NCI-H146 treated with DMSO at 0.1 percent for 48 hours (cell line): Measurements from ENCODE around the gene ATXN2.

Experiments used
- DNase-seq: peaks from one replicate; lab custom pipeline; 2025; ENCODE audit not compliant: unreplicated experiment; lab: John Stamatoyannopoulos, UW

Gene ATXN2

DNA sequence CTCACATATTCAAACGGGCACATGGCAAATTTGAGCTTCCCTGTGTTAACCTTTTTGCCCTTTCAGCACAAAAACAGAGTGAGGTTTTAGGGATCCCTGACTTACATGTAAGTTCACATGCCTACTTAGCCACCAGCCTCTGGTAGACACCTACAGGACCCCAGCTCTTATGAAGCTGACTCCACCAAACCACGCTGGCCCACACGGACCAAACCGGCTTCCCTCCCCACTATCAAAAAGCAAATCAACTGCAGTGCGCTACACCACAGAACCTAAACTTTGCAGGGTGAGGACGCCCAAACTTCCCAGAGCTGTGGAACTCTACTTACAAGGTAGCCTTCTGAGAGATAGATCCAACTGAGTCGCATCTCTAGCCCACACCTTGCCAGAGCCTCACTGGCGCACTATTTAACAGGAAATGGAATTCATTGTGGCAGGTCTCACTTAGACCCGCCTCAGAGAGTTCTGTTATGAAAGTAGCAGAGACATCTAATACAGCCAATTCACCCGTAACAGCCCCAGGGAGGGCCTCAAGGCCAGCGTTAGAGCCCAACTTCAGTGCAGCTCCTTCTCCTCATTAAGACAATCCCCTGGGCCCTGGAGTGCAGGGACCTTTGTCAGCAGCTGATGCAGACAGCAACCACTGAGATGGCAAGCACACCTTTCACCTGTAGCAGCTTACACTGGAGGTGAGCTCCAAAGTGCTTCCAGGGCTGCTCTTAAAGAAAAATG, 144.2 kb downstream of the ATXN2 start:
- DNase-seq = no peak

DNA sequence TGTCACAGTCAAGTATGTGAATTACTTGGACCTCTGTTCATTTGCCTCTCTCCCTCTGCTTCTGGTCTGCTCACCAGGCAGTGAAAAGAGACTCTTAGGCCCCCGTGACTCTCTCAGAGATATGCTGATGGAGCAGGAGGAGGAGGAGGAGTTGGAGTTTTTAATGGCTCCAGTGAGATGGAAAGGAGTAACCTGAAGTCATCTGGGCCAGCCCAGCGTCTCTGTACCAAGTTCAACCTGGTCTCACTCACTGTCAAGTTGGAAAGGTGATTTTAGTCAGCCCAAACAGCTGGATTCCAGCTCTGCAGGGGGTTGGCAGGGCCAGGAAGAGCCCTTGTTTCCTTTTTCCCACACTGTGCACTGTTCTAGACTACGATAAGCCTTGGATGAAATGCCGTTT, 144.8 kb downstream of the ATXN2 start:
- no peak for DNase-seq

- DNase-seq = no peak
These were observed 145.8 kb downstream of the ATXN2 start for GRCh38 chr12:111453071-111453989.

GRCh38 chr12:111451649-111452129, 147.4 kb downstream of the ATXN2 start:
- peak; percentile 41 for DNase-seq

GRCh38 chr12:111451232-111451631, 147.9 kb downstream of the ATXN2 start:
- DNase-seq = no peak

- no peak for DNase-seq
These were observed 148.4 kb downstream of the ATXN2 start for GRCh38 chr12:111450676-111451075.

DNA sequence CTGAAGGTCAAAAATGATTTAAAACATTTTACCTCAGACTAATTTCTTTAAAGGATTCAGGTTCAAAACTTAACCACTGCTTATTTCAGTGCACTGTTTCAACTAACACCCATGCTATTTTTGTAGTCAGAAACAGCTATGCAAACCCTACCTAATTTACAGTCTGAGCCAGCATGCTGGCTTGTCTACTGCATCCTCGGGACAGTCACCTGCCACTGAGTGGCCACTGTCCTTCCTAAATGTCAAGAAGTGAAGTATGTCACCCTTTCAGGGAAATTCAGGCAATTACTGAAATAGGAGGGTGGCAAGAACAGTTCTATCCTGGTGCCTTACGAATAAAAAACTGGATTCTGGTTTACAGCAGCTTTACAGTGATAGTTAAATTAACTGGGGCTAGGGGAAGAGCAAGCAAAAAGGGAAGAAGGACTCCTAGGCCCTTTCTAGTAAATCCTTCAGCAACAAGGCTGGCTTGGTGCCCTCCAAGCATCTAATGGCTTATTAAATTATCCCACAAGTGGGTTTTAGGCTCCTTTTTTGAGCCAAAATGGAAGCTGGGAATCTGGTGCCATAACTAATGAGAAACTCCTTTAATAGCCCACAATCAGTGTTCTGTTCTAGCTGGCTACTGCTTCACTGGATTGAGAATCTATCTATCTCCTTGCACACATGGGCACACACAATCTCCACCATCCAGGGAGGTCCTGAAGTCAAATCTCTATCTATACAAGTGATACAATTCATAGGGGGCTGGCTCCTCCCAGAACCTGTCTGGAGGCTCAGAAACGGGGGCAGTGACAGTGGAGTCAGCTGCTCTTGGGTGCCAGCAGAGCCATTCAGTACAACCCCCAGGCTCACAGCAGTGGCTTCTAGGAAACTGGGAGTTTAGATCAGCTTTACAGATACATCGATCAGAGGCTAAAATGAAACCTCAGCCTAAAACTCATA, 150.0 kb downstream of the ATXN2 start:
- DNase-seq = no peak

- no peak for DNase-seq
These were observed 150.8 kb downstream of the ATXN2 start for GRCh38 chr12:111448266-111448830.

GRCh38 chr12:111447571-111448265, 151.4 kb downstream of the ATXN2 start:
- no peak for DNase-seq

- DNase-seq = peak; percentile 9
These were observed 152.2 kb downstream of the ATXN2 start for GRCh38 chr12:111446631-111447570.

DNA sequence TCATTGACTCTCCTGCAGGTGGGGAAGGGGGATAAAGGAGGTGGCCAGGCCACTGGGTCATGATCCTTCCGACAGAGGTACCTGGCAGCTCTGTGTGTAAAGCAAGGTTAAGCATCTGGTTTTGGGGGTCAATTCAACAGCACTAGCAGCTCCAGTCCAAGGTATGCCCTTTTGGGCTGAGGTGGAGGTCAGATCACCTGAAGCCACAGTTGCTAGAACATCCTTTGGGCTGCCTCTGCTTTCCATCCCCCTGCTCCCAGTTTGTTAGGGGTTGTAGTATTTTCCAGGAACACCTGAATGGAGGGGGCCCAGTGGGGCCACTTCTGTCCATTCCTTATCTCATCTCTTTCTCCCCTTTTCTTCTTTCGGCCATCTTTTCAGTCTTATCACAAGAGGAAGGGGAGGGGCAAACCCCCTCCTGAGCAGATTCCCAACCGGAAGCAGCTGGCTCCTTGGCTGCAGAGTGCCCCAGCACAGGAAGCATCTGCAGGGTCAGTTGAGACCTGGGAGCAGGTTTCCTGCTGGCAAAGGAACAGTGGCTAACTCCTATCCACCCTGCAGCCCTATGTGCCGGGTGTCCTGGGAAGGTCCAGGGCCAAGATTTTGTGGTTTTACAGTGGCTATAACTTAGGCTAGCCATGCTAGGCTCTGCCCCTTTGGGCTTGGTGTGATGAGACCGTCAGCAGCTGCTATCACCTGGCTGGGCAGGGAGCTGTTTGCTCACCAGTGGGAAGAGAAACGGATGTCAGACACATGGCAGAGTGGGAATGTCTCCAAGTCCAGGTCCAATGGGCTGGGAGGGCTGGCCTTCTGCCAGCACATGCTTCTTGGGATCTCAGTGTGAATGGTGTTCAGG, 153.2 kb downstream of the ATXN2 start:
- peak; percentile 71 for DNase-seq

DNA sequence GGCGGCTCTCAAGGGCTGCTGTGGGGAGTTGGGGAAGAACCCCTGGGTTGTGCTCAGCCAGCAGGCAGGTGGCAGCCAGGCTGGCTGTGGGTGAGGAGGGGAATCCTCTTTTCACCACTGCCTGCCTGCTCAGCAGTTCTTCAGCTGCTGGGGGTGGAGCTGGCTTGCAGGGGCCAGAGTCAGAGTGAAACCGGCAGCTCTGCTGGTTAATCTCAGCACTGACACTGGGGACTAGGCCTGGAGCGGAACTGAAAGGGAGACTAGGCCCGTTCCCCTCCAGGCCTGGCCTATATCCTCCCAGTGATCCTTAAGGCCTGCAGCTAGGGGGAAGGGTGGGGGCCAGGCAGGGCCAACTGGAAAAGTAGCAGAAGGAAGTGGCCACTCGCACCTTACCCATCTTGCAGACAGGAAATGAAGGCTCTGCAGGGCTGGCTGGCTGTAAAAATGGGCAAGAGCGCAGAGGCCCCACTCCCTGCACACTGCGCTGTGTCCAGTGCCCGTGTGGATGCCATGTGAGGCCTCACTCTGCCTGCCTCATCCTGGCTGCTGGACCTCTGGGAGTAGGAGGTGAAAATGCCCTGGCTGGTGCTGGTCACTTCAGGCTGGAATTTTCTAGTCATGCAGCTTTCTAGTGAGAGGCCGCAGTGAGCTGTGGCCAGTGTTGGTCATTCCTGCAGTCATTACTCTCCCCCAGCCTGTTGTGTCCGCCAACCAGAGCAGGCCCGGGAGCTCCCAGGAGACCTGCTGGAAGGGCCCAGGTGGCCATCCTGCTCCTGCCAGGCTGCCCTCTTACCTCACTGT, 154.0 kb downstream of the ATXN2 start:
- DNase-seq = no peak

DNA sequence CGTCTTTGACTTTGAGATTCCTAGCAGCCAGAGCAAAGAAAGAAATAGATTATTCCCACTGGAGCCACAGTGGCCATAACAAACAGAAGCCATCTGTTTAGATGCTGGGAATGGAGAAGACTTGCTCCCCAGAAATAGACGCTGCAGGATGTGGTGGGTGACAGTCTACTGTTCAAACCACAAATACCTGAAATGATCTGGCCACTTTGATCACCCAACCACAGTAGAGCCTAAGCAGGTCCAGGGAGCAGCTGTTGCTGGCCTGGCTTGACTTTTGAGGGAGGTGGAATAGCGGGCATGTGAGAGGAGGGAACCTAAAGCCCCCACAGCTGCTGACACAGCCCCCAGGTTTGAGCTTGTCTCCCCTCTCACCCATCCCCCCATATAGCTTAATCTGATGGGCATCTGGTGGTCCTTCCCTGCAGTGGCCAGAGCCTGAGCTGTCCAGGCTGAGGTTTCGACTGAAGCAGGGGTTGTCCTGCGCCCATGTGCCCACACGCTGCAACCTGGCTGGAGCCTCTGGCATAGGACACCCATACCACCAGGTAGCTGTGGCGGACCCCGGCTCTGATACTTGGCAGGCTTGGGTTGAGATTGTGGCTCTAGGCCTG, 154.7 kb downstream of the ATXN2 start:
- DNase-seq = no peak

DNA sequence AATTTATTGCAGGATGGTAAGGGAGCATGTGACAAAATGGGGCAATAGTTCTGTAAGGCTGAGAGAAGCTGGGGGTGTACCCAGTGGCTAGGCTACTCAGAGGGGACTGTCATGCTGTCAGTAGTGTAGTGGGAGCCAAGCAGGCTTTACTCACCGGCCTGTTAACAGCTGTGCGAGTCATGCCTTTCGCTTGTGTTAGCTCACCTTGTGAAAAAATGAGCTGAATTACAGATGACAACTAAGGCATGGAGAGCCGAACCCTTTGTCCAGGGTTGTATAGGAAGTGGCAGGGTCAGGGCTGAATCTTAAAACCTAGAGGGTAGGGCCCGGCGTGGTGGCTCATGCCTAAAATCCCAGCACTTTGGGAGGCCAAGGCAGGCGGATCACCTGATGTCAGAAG, 155.5 kb downstream of the ATXN2 start:
- no peak for DNase-seq

GRCh38 chr12:111443086-111443485, 156.0 kb downstream of the ATXN2 start:
- no peak for DNase-seq

DNA sequence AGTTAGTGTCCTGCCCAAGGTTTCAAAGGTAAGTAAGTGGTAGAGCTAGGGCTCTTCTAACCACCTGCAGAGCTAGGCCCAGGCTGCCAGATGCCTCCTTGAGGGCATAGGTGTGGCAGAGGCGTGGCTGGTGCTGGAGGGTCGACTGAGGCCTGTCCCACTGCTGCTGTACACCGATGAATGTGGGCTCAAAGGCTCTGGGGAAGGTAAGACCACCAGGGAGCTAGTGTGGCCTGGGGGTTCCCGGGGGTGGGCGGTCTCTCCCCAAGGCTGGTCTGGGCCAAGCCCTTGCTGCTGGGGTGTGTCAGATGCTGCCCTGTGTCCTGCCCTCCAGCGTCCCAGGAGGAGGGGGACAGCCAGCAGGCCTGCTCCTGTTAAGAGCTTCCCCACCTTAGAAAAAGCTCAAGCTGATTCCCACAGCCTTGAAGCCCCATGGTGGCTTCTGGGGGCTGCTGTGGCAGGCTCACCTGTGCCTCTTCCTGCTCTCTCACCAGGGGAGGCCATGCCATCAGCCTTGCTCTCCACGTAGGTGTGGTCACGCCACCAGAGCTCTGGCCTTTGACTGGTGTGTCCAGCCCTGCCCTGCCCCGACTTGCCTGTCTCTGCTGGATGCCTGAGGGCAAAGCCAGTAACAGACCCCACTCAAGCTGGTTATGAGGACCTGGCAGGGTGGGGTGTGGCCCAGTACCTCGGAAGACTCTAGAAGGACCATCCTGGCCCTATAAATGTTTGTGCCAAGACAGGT, 156.6 kb downstream of the ATXN2 start:
- DNase-seq = no peak
